ENCODE data around the gene IGF2BP3.

DNA sequence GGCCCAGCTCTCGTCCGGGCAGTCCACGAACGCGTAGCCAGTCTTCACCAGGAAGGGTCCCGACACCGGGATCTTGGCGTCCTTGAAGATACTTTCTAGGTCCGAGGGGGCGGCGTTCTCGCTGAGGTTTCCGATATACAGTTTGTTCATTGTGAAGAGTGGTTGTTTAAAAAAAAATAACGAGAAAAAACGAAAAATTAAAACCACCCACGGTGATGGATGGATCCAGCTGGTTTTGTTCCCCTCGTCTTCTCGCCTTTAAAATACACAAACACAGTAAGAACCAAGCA, 385 bp downstream of the IGF2BP3 start:
- TF ChIP-seq, protein P1, sequence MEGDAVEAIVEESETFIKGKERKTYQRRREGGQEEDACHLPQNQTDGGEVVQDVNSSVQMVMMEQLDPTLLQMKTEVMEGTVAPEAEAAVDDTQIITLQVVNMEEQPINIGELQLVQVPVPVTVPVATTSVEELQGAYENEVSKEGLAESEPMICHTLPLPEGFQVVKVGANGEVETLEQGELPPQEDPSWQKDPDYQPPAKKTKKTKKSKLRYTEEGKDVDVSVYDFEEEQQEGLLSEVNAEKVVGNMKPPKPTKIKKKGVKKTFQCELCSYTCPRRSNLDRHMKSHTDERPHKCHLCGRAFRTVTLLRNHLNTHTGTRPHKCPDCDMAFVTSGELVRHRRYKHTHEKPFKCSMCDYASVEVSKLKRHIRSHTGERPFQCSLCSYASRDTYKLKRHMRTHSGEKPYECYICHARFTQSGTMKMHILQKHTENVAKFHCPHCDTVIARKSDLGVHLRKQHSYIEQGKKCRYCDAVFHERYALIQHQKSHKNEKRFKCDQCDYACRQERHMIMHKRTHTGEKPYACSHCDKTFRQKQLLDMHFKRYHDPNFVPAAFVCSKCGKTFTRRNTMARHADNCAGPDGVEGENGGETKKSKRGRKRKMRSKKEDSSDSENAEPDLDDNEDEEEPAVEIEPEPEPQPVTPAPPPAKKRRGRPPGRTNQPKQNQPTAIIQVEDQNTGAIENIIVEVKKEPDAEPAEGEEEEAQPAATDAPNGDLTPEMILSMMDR (IDR thresholded peaks at IDR 0.05): no peak
- no peak for TF ChIP-seq POLR2AphosphoS5 (IDR thresholded peaks at IDR 0.05)
- TF ChIP-seq POLR2A (IDR thresholded peaks at IDR 0.05): no peak

Measured in gastroesophageal sphincter (tissue), 3 donors.